GM21390 (cell line): ENCODE measurements around the gene TRABD2A.

Source experiments
- ATAC-seq: cut with Tn5 transposase; IDR thresholded peaks from one replicate; pipeline ENCODE4 v1.9.1; 2021; ENCODE audit not compliant: unreplicated experiment

TRABD2A gene

DNA sequence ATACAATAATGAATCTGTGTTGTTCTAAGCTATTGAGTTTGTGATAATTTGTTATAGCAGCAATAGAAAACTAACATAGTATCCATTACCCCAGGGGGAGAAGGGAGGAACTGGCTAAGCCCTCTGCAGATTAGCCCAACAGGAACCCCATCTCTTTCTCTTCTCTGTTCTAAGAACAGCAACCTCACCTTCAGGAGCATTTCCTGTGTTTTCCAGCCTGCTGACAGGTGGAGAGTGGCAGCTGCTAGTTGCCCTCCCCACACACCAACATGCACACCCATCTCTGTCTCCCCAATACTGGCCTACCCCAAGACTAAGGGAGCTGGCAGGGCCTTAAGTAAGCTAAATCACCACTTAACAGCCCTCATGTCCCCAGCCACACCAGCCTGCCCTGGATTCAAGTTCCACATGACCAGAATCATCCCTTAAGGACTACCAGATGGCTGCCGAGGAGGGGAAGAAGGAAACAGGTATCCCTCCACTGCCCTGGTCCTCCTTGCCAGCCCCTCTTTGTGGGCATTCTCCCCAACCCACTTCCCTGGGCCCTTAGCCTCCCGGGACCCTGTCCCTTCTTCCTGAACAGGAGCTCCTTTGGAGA lies 52.8 kb downstream of the TRABD2A start:
- no peak for ATAC-seq

DNA sequence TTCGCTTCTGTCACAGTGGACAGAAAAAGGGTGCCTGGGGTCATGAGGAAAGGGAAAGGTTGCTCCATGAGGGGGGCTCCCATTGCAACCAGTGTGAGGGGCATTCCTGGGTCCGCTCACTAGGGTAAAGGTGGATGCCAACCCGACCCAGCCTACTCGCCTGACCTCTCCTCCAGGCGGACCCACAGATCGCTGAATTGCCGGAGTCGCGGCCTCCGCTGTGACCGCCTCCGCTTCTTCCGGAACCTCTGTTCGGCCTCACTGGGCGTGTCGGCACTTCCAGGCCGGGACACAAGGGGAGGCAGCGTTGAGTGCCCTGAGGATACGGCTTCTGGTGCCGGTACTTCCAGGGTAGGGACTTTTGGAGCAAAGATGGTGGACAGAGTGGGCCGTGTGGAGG lies 57.1 kb downstream of the TRABD2A start:
- no peak for ATAC-seq

DNA sequence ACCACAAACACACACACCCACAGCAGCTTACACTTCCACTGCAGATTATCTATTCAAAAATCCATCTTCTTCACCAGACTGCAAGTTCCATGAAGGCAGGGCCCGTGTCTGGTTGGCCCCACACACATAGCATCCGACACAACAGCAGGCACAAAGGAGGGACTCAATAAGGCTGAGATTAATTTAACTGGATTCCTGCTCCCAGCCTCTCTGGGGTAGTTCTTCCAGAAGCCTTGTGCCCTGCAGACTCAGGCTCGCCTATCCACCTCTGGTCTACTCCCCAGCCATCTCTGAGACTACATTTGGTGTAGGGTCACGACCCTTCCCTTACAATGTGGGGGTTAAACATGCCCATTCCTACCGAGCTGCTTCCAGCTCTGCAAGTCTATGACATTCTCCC lies 57.7 kb downstream of the TRABD2A start:
- no peak for ATAC-seq

DNA sequence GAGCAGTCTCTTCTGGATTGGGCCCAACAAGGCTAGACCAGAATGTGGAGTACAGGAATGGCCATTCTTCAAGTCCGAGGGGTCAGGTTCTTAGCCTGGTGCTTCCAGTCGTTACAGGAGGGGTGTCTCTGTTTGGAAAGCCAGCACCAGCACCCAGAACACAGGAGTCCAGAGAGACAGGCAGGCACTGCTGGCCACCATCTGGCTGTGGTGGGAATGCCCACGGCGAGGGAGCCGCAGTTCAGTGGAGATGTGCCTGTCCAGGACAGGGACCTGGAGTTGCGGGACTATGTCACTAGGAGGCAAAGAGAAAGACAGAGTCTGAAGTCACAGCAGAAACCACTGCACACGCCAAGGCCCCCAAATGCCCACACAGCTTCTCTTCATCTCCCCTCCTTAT lies 59.1 kb downstream of the TRABD2A start:
- no peak for ATAC-seq

DNA sequence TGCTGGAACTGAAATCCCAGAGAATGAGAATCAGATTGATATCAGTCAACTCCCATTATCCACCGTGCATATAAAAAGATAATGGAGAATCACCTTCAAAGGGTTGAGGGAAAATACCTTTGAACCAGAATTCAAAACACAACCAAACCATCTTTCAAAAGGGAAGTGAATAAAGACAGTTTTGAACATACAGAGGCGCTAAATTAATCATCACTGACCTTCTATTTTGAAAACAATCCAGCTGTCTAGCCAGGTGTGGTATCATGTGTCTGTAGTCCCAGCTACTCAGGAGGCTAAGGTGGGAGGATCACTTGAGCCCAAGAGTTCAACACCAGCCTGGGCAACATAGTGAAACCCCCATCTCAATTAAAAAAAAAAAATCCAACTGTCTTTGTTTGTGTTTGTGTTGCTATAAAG lies 63.6 kb downstream of the TRABD2A start:
- peak; percentile 92 for ATAC-seq

DNA sequence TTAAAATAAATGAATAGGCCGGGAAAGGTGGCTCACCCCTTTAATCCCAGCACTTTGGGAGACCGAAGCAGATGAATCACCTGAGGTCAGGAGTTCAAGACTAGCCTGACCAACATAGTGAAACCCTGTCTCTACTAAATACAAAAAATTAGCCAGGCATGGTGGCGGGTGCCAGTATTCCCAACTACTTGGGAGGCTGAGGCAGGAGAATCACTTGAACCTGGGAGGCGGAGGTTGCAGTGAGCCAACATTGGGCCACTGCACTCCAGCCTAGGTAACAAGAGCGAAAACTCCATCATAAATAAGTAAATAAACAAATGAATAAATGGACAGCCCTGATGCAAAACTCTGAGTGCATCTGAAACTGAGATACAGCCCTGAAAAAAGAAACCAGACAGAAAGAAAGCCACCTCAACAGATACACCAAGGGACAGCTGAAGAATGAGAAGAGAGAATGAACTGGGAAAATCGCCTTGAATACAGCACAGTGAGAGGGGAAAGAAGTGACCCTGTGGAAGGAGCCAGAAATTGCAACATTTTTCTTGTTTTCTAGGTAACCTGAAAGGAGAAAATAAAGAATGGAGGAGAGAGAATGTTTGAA lies 64.4 kb downstream of the TRABD2A start:
- ATAC-seq: peak; percentile 73

DNA sequence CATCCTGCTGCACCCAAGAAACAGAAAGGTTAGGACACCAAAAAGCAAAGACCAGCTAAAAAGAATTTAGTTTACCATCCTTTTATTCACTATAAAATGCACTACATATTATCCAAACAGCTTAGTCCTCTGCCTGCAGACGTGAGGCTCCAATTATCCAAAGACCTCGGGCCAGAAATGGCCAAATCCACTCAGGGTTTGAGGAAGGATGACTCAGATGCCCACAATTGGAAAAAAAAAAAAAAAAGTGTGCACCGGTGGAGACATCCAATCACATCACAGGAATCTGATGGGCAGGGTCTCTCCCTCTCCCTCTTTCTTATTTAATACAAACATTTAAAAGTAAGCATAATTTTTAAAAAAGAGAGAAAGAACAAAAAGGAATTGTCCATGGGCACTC lies 65.7 kb downstream of the TRABD2A start:
- ATAC-seq: no peak

DNA sequence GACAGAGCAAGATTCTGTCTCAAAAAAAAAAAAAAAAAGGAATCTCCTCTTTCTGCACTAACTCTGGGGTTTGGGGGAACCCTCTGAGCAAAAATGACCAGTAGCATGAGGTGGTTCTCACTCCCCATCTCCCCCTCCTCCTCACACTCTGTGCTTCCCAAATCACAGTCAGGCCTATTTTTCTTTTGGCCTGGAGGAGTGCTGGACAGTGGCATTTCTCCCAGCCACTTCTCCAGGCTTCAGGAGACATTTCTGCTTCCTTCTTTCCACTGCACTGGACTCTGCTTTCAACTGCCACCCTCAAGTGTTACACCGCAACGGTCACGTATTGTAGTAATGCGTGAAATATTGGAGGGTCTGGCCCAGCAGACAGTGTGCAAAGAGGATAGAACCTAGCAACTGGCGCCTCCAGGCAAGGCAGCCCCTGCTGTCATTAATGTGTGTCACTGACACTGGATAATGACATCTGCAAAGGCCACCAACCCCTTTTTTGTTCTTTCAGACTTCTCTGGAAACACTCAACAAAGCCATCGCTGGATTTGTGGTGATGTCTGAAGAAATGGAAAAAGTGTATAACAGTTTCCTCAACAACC lies 68.9 kb downstream of the TRABD2A start:
- ATAC-seq: no peak

DNA sequence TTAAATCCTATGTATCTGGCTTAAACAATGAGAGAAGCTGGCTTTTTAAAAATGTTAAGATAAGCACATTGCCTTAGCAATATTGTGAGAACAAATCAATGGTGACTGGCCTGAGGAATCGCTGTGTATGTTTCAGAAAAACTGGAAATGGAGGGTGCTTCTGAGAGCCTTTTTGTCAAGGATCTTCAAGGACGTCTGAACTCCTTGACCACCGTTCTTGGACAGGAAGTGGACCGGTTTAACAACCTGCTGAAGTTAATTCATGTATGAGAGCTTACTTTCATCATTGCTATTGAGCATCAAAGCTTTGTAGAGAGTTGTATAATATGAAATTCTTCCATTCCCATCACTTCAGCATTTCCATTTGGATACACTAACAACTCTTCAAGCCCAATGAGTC lies 72.6 kb downstream of the TRABD2A start:
- no peak for ATAC-seq

DNA sequence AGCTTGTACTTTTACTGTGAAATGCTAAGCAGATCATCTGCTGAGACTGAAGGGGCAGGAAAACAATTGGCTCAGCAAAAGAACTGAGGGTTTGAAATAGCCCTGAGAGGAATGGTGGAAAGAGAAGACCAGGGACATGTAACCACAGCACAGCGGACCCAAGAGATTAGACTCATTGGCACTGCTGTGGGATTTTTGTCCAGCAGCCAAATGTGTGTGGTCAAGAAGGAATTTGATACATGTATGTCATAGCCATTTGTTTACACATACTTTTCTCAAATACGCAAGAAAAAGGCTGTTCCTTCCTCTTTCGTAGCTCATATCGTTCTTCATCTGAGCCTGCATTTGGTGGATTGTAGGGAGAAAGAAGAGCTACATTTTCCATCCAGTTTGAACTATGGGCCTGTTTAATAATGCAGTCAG lies 73.8 kb downstream of the TRABD2A start:
- ATAC-seq: no peak

DNA sequence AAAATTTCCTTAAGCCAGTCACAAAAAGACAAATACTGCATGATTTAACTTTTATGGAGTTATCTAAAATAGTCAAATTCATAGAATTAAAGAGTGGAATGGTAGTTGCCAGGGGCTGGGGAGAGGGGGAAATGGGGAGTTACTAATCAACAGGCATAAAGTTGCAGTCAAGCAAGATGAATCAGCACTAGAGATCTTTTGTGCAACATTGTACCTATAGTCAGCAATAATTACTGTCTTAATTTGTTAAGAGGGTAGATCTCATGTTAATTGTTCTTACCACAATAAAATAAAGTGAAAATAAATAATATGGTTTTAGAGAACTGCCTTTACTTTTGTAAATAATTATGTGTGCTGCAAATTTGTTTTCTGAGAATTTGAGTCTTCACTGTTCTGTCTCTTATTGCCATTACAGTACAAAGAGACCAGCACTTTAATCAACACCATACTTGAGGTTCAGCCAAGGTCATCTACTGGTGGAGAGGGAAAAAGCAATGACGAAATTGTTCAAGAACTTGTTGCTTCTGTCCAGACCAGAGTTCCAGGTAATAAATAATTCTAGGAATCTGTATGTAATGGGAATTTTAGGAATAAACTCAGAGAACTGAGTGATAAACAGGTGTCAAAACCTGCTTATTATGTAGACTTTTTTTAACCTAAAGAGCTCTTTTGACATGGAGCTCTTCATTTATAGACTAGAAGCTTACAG lies 75.5 kb downstream of the TRABD2A start:
- no peak for ATAC-seq

DNA sequence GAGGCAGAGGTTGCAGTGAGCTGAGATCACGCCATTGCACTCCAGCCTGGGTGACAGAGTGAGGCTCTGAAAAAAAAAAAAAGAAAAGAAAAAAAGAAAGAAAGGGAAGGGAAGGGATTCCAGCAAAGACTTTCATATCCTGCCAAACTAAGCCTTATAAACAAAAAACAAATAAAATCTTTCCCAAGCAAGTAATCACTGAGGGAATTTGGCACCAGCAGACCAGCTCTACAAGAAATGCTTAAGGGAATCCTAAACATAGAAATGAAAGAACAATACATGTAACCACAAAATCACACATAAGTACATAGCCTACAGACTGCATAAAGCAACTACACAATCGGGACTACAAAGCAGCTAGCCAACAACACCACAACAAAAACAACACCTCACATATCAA lies 79.1 kb downstream of the TRABD2A start:
- ATAC-seq: no peak

DNA sequence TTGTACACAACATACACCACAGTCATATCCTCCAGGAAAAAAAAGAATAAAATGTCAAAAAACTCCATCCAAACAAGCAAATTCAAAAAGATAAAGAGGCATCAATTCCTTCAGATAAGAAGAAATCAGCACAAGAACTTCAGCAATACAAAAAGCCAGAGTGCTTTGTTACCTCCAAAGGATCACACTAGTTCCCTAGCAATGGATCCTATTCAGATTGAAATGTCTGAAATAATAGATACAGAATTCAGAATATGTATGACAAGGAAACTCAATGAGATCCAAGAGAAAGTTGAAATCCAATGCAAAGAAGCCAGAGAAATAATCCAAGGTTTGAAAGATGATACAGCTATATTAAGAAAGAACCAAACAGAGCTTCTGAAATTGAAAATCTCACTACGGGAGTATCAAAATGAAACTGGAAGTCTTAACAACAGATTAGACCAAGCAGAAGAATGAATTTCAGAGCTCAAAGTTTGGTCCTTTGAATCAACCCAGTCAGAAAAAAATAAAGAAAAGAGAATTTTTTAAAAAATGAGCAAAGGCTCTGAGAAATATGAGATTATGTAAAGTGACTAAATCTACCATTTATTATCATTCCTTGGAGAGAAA lies 80.6 kb downstream of the TRABD2A start:
- ATAC-seq: peak; percentile 90

DNA sequence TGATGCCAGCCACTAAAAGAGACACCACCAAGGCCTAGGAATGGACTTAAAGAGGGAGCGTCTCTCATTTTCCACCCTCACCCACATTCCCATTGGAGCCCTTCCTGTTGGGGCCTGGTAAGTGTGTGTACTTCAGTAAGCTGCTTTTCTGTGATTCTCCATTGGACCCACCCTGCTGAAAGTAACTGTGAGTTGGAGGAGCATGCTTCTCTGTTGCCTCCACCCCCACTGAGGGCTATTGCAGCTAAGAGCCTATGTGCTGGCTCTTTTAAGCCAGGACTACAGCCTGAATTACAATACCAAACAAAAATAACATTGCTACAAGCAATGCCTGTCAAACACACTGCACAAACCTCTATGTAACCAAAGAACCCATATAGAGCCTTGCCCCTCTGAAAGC lies 81.1 kb downstream of the TRABD2A start:
- ATAC-seq: peak; percentile 14

DNA sequence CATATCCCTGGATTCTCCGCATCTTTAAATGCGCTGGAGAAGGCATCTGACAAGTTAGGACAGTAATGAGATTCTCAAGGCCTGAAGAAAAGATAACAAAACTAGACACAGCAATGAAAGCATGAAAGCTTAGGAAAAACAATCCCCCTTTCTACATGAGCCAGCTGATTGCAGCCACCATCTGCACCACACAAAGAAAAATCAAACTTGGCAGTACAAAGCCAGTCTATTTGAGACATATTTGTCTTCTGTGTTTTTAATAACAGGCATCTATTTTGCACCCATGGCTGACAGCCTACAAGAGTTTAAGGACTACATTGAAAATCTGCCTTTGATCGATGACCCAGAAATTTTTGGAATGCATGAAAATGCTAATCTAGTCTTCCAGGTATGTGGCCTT lies 83.6 kb downstream of the TRABD2A start:
- ATAC-seq: no peak

DNA sequence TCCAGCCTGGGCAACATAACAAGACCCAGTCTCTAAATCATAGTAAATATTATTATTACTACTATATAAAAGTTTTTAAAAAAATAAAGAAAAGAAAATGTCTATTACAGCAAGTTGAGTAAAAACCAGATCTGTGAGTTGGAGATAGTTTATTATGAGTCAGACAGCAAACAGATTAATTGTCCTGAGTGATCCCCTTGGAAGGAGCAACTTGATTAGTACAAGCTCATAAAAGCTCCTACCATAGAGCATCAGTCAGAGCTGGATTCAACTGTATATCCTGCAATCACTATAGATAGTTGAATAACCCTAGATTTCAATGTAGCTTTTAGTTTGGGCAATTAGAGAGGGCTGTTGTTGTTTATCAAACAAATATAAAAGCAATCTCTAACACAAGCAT lies 84.1 kb downstream of the TRABD2A start:
- ATAC-seq: no peak

DNA sequence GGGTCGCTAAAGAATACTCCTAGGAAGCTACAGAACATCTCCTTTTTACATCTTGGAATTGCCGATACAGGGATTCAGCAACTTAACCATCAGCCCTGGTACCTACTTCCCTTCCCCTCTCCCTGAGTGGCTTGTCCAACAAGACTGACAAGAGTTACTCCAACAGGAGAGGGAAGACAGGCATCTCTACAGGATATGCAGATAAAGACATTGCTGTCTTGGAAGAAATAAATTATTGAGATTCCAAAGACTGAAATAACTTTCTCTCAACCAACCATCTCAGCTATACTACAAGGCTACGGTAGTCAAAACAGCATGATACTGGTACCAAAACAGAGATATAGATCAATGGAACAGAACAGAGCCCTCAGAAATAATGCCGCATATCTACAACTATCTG lies 87.2 kb downstream of the TRABD2A start:
- ATAC-seq: no peak

DNA sequence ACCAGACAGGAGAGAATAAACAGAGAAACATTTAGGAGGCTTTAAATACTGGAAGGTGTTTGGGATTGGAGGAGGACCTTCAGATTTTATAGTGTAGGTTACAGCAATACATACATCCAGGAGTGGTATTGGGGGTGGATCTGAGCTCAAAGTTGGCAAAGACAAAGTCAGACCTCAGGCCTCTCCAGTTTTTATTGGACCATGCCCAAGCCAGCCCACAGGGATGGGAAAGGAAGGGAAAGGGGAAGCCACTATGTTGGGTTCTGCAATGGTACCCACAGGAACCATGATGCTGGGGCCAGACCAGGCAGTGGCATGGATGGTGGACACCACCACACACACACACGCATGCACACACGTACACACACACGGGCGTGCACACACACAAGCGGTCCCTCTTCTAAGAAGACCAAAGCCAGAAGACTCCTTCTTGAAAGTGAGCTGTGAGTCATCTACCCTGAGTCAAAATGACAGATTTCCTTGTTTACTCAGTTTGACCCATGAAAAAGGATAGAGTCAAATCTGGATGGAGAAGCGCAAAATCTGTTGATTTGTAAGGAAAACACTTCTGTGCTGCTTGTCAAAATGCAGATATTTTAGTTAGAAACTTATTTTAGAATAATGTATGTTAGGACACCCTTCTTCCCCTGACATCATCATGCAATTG lies 87.9 kb downstream of the TRABD2A start:
- ATAC-seq: no peak

DNA sequence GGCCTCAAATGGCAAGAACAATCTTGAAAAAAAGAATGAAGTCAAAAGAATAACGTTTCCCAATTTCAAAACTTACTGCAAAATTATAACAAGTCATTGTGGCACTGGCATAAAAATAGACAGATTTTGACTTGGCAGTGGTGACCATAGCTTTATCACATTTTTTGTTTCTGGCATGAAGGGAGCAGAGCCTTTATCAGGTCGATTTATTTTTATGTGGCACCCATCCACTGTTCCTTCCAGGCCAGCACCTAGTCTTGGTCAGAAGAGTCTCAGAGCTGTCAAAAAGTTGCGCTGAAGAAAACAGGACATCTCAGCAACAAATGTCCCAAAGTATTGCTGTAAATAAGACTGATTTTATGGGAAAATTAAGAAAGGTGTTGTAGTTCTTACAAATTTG lies 92.4 kb downstream of the TRABD2A start:
- no peak for ATAC-seq

DNA sequence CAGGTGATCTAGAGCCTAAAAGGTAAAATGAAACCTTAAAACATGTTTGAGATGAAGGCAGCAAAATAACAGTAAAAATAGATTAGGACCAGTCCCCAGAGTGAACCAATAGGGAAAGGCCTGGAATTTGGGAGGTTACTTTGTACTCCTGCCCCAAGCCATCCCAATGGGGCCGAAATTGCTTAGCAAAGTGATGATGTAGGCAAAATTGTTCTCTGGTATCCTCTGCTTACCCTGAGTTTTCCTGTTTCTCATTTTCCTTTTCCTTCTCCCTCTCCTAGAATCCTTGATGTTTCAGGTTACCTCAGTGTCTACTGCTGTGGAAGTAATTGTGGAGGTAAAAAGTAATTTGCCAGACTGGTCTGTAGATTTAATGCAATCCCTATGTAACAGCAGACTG lies 92.9 kb downstream of the TRABD2A start:
- no peak for ATAC-seq

DNA sequence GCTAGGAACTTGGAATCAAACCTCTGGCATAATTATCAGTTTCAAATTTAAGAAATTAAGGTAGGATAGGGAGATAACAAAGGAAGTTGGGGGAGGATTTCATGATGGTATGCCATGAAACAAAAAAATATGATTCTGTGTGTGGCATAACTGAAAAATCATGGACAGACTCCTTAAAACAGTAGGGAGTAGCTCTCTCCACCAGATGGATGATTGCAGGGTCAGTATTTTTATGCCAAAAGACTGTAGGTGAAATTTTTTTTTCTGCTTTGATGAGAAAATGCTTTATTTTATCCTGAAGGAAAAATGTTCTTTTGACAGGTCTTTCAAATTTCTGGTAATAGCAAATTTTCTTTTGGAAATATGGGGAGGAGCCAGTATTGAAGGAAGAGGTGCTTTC lies 94.3 kb downstream of the TRABD2A start:
- ATAC-seq: no peak
